KMS-11 (cell line): ENCODE data around the gene TEX2.

ENCODE experiments used
- H2AFZ ChIP-seq: fragments of 200-600 bp; sonication (generic); 2 replicates; pipeline ENCODE4 v1.6.1; 2016; ENCODE audit warnings: antibody characterized with exemption, mixed run types, low read depth
- H3K27ac ChIP-seq: fragments of 200-600 bp; sonication (generic); 2 replicates; pipeline ENCODE4 v1.6.1; 2016; ENCODE audit warnings: mild to moderate bottlenecking, mixed run types
- H3K27me3 ChIP-seq: fragments of 200-600 bp; sonication (generic); 2 replicates; pipeline ENCODE4 v1.6.1; 2017; ENCODE audit warnings: mild to moderate bottlenecking, low read depth, mixed run types, moderate library complexity; ENCODE audit not compliant: insufficient read depth
- H3K36me3 ChIP-seq: fragments of 200-600 bp; sonication (generic); 2 replicates; pipeline ENCODE4 v1.6.1; 2017; ENCODE audit warnings: mild to moderate bottlenecking, mixed run types; ENCODE audit not compliant: insufficient read depth
- H3K4me1 ChIP-seq: fragments of 200-600 bp; sonication (generic); 2 replicates; pipeline ENCODE4 v1.6.1; 2016; ENCODE audit warnings: mild to moderate bottlenecking, low read depth, mixed run types; ENCODE audit not compliant: poor library complexity, severe bottlenecking
- H3K4me2 ChIP-seq: fragments of 200-600 bp; sonication (generic); 2 replicates; pipeline ENCODE4 v1.7.0; 2016; ENCODE audit warnings: mild to moderate bottlenecking, mixed run types
- H3K4me3 ChIP-seq: fragments of 200-600 bp; sonication (generic); IDR thresholded peaks from 2 replicates; pipeline ENCODE4 v1.6.1; 2017; ENCODE audit warnings: low read depth, low read length, mixed read lengths; ENCODE audit not compliant: insufficient read depth
- H3K79me2 ChIP-seq: fragments of 200-600 bp; sonication (generic); 2 replicates; pipeline ENCODE4 v1.6.1; 2016; ENCODE audit warnings: low read depth, mixed run types; ENCODE audit not compliant: insufficient read depth
- H3K9ac ChIP-seq: fragments of 200-600 bp; sonication (generic); 2 replicates; pipeline ENCODE4 v1.6.1; 2016; ENCODE audit warnings: mild to moderate bottlenecking, mixed run types
- H4K20me1 ChIP-seq: fragments of 200-600 bp; sonication (generic); 2 replicates; pipeline ENCODE4 v1.6.1; 2016; ENCODE audit warnings: mild to moderate bottlenecking, mixed run types; ENCODE audit not compliant: insufficient read depth
- CTCF ChIP-seq: fragments of 200-600 bp; sonication (generic); conservative IDR thresholded peaks from 2 replicates; pipeline ENCODE4 v1.6.1; 2017; ENCODE audit warnings: low read depth, mild to moderate bottlenecking, antibody characterized with exemption, low read length, moderate library complexity, mixed read lengths

TEX2 gene

GRCh38 chr17:64107500-64108236 is 155.4 kb downstream of the TEX2 start:
- H3K4me1 ChIP-seq = peaks cover 93% of the 10 kb centered on the region
- H3K4me2 ChIP-seq = peak overlapping the region; percentile 93
- no peaks in the 10 kb centered on the region; the same call in 1 of the 2 replicates for H3K36me3 ChIP-seq
- peak overlapping the region; percentile 71 for H3K27ac ChIP-seq
- H3K27me3 ChIP-seq = no peaks in the 10 kb centered on the region
- TF ChIP-seq CTCF = no peak
- no peak overlapping the region for H3K4me3 ChIP-seq
- no peaks in the 10 kb centered on the region for H4K20me1 ChIP-seq
- peaks cover 76% of the 10 kb centered on the region for H3K79me2 ChIP-seq
- peak overlapping the region; percentile 6; the same call in 1 of the 2 replicates for H3K9ac ChIP-seq
- no peak overlapping the region for H2AFZ ChIP-seq

- TF ChIP-seq CTCF = no peak
- Histone ChIP-seq H3K9ac (no peak overlapping the region), H3K79me2 (peaks cover 76% of the 10 kb centered on the region), H3K27me3 (no peaks in the 10 kb centered on the region), H4K20me1 (no peaks in the 10 kb centered on the region), H3K4me3 (no peak overlapping the region), H3K36me3 (no peaks in the 10 kb centered on the region; the same call in 1 of the 2 replicates), H2AFZ (no peak overlapping the region), H3K4me1 (peaks cover 99% of the 10 kb centered on the region), H3K4me2 (peak overlapping the region; percentile 93), H3K27ac (peak overlapping the region; percentile 71)
Measured at GRCh38 chr17:64106918-64107317, 156.1 kb downstream of the TEX2 start.

GRCh38 chr17:64103391-64104364 is 159.4 kb downstream of the TEX2 start:
- no peak for TF ChIP-seq CTCF
- peaks cover 77% of the 10 kb centered on the region for H3K79me2 ChIP-seq
- peak overlapping the region; percentile 93 for H3K4me2 ChIP-seq
- peaks cover 100% of the 10 kb centered on the region for H3K4me1 ChIP-seq
- H3K27ac ChIP-seq = peak overlapping the region; percentile 69
- no peak overlapping the region for H2AFZ ChIP-seq
- no peak overlapping the region for H3K4me3 ChIP-seq
- no peaks in the 10 kb centered on the region for H3K36me3 ChIP-seq
- no peaks in the 10 kb centered on the region for H4K20me1 ChIP-seq
- no peaks in the 10 kb centered on the region for H3K27me3 ChIP-seq
- peak overlapping the region; percentile 8; the same call in 1 of the 2 replicates for H3K9ac ChIP-seq

- H3K36me3 ChIP-seq = no peaks in the 10 kb centered on the region
- H3K9ac ChIP-seq = peak overlapping the region; percentile 2; the same call in 1 of the 2 replicates
- TF ChIP-seq CTCF = no peak
- H3K4me3 ChIP-seq = no peak overlapping the region
- H4K20me1 ChIP-seq = no peaks in the 10 kb centered on the region
- H3K27me3 ChIP-seq = no peaks in the 10 kb centered on the region
- H3K79me2 ChIP-seq = peaks cover 78% of the 10 kb centered on the region
- H3K4me2 ChIP-seq = peak overlapping the region; percentile 93
- H2AFZ ChIP-seq = no peak overlapping the region
- H3K4me1 ChIP-seq = peaks cover 100% of the 10 kb centered on the region
- H3K27ac ChIP-seq = peak overlapping the region; percentile 69
Measured at GRCh38 chr17:64102627-64103390, 160.3 kb downstream of the TEX2 start.
